ENCODE data around the gene SLC24A2.

The SLC24A2 gene

GRCh38 chr9:19754921-19755320 lies 33.9 kb downstream of the SLC24A2 start:
- no peak for DNase-seq

DNA sequence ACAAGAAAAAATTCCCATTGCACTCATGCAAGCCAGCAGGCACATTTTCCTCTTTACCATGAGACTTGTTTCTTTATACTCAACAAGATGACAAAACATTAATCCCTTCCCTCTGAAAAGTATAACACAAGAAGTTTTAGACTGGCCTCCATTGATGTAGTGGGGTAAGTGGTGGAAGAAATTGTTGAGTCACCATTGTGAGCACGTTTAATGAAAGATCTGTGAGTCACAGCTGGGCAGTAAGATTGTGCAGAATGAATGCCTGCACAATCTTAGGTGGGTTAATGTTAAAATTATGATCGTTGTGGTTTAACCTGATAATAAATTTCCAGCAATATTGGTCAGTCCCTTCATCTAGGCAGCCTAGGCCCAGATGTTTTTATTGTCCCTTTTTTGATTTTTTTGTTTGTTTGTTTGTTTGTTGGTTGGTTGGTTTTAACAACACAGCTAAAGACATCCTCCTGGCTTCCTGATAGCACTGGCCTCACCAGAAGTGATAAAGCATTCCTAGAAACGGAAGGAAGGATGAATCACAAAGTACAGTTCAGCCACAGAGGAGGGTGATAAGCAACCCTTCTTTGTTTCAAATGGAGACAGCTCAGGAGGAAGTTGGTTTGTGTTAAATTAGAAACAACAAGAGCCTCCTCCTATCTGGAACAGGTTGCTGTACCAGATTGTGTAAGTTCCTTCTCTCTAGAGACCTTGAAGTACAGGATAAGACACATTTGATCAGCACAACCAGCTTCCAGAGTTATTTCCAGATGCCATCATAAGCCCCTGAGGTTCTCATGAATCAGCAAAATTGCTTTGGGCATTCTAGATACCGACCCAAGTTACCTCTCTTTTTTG lies 40.3 kb downstream of the SLC24A2 start:
- DNase-seq, result no peak

GRCh38 chr9:19746223-19746622 lies 42.6 kb downstream of the SLC24A2 start:
- no peak for DNase-seq

DNA sequence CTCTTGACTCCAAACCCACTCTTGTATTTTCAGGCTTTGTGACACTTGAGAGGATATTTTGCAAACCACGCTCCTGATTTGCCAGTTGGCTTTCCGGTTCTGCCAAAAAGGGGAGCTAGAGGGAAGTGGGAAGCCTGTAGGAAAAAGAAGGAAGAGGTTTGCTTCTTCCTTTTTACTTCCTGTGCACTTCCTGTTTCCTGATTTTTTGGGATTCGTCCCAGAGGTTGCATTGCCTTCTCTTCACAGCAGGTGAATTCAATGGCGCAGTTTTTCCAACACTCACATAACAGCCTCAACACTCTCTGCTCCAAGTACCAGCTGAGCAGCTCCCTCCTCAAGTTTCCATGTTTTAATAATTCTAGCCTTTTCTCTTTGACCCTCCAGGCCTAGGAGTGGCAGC lies 47.7 kb downstream of the SLC24A2 start:
- DNase-seq, result no peak
